Breast epithelium (tissue), 4 donors: ENCODE data around the gene TOR1A. TPM values are rescaled to one million over a fixed set of nuclear protein-coding genes. Genes with fewer than 3 reads are reported as not detected.

Experiments used
- DNase-seq, 2 donors: peaks; one replicate each; pipeline ENCODE4 v3.0.0-alpha.2; 2019; ENCODE audit warnings: low spot score in 2 of 2
- H3K27ac ChIP-seq, 2 donors: fragments of 200-600 bp; sonication (generic) in 1 of 2; one replicate each; pipeline ENCODE4 v1.5.1; 2016 to 2019; ENCODE audit warnings: mild to moderate bottlenecking in 1 of 2
- H3K27me3 ChIP-seq, 2 donors: fragments of 200-600 bp; sonication (generic) in 1 of 2; one replicate each; pipeline versions ENCODE4 v1.5.1 to v1.6.0; 2017 to 2019; ENCODE audit warnings: control low read depth in 1 of 2, mild to moderate bottlenecking in 1 of 2
- H3K36me3 ChIP-seq: fragments of 200-600 bp; one replicate; pipeline ENCODE4 v1.5.1; 2019
- H3K4me1 ChIP-seq, 2 donors: fragments of 200-600 bp; sonication (generic); one replicate each; pipeline ENCODE4 v1.5.1; 2016 to 2019; ENCODE audit warnings: control low read depth in 1 of 2
- H3K4me3 ChIP-seq, 3 donors: fragments of 200-600 bp; sonication (generic); 1 replicate in 2 of 3; 2 replicates in 1 of 3; pipeline ENCODE4 v1.5.1; 2016 to 2019; ENCODE audit warnings: mild to moderate bottlenecking in 3 of 3, moderate library complexity in 2 of 3
- H3K9me3 ChIP-seq, 2 donors: fragments of 200-600 bp; sonication (generic) in 1 of 2; one replicate each; pipeline ENCODE4 v1.5.1; 2016 to 2019; ENCODE audit warnings: control low read depth in 1 of 2
- POLR2A ChIP-seq: fragments of 450-650 bp; IDR thresholded peaks from one replicate; pipeline ENCODE4 v1.6.1; 2016; ENCODE audit warnings: antibody characterized with exemption, mild to moderate bottlenecking, moderate library complexity
- POLR2AphosphoS5 ChIP-seq, 3 donors: sonication (generic); formaldehyde crosslinking; IDR thresholded peaks; one replicate each; pipeline ENCODE4 v1.6.1; 2017; ENCODE audit warnings: antibody characterized with exemption in 3 of 3
- intact Hi-C: fragments of 100-400 bp; cut with DNase I; formaldehyde crosslinking; loops from one replicate; pipeline ENCODE4 v1.15.1; 2023; ENCODE audit warnings: low total_unique reads
- total RNA-seq, 3 donors: library from RNA; depleted of rRNA; stranded (reverse); fragments of >200 nt; gene quantifications; one replicate each; pipeline ENCODE4 v1.1.0, GENCODE V29; 2016
- TF ChIP-seq, protein P1 (sequence below), 3 donors: fragments of 450-650 bp; IDR thresholded peaks; one replicate each; pipeline ENCODE4 v1.5.1; 2016 to 2017; ENCODE audit warnings: antibody characterized with exemption in 3 of 3, mild to moderate bottlenecking in 3 of 3, moderate library complexity in 3 of 3

Gene TOR1A
- total RNA-seq, 3 donors from 2014 or later = 54.4 to 60.7 (median 57.8) TPM

DNA sequence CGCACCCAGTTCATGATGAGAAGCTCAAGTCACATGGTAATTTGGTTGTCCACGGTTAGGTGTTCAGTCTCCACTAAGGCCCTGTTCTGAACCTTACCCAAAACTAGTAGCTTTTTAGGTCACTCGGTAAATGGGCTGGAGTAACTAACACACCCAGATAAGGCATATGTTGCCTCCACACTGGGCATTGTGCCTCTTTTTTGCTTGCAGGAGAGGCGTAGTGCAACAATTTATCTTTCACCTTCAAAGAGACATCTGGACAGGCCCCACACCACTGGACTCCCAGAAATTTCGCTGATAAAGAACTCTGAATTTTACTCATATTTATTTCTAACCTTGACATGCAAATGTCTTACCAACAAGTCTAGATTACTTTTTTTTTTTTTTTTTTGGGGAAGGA is 54.3 kb downstream of the TOR1A start:
- intact Hi-C loops = no loop called here

DNA sequence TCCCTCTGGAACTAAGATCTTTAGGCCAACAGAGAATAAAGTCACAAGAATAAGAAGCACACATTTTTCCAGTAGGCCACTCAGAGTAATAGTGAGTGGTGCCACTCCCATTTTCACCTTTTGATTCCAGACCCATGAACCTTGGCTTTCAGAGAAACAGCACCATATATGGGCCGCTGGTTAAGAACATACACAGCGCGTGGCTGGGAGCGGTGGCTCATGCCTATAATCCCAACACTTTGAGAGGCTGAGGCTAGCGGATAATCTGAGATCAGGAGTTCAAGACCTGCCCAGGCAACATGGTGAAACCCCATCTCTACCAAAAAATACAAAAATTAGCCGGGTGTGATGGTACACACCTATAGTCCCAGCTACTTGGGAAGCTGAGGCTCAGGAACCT is 55.5 kb downstream of the TOR1A start:
- Histone ChIP-seq H3K27ac (no peak overlapping the region), H3K4me3 (no peak overlapping the region), H3K9me3 (no peaks in the 10 kb centered on the region), H3K27me3 (no peaks in the 10 kb centered on the region), H3K4me1 (no peaks in the 10 kb centered on the region), H3K36me3 (no peaks in the 10 kb centered on the region)
- no peak for TF ChIP-seq POLR2A
- TF ChIP-seq, protein P1, sequence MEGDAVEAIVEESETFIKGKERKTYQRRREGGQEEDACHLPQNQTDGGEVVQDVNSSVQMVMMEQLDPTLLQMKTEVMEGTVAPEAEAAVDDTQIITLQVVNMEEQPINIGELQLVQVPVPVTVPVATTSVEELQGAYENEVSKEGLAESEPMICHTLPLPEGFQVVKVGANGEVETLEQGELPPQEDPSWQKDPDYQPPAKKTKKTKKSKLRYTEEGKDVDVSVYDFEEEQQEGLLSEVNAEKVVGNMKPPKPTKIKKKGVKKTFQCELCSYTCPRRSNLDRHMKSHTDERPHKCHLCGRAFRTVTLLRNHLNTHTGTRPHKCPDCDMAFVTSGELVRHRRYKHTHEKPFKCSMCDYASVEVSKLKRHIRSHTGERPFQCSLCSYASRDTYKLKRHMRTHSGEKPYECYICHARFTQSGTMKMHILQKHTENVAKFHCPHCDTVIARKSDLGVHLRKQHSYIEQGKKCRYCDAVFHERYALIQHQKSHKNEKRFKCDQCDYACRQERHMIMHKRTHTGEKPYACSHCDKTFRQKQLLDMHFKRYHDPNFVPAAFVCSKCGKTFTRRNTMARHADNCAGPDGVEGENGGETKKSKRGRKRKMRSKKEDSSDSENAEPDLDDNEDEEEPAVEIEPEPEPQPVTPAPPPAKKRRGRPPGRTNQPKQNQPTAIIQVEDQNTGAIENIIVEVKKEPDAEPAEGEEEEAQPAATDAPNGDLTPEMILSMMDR (IDR thresholded peaks at IDR 0.05) = no peak
- no peak for TF ChIP-seq POLR2AphosphoS5 (IDR thresholded peaks at IDR 0.05)
- intact Hi-C loops = no loop called here
- no peak for DNase-seq

More for the DNA sequence above, 54.3 kb downstream of the TOR1A start:
- Histone ChIP-seq H3K27ac (no peak overlapping the region), H3K9me3 (no peaks in the 10 kb centered on the region), H3K27me3 (no peaks in the 10 kb centered on the region), H3K4me1 (no peaks in the 10 kb centered on the region), H3K36me3 (no peaks in the 10 kb centered on the region), H3K4me3 (no peak overlapping the region)
- TF ChIP-seq POLR2AphosphoS5 (IDR thresholded peaks at IDR 0.05) = no peak
- no peak for DNase-seq

DNA sequence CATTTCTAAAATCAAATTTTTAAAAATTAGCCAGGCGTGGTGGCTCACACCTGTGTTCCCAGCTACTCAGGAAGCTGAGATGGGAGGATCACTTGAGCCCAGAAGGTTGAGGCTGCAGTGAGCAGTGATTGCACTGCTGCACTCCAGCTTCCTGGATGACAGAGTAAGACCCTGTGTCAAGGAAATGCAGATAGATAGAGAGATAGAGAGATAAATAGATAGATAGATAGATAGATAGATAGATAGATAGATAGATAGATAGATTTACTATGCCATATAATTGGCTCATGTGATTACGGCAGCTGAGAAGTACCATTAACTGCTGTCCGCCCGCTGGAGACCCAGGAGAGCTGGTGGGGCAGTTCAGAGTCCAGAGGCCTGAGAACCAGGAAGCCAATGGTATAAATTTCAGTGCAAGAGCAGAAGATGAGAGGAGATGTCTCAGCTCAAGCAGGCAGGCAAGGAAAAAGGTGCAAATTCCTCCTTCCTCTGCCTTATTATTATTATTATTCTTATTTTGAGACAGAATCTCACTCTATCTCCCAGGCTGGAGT is 58.1 kb downstream of the TOR1A start:
- intact Hi-C loops = no loop called here
- Histone ChIP-seq H3K27ac (no peak overlapping the region), H3K4me1 (peaks cover 3 to 5% of the 10 kb centered on the region in 2 donors), H3K27me3 (no peaks in the 10 kb centered on the region), H3K9me3 (no peaks in the 10 kb centered on the region), H3K36me3 (no peaks in the 10 kb centered on the region), H3K4me3 (no peak overlapping the region)
- no peak for DNase-seq
- TF ChIP-seq, protein P1 (IDR thresholded peaks at IDR 0.05) = no peak

DNA sequence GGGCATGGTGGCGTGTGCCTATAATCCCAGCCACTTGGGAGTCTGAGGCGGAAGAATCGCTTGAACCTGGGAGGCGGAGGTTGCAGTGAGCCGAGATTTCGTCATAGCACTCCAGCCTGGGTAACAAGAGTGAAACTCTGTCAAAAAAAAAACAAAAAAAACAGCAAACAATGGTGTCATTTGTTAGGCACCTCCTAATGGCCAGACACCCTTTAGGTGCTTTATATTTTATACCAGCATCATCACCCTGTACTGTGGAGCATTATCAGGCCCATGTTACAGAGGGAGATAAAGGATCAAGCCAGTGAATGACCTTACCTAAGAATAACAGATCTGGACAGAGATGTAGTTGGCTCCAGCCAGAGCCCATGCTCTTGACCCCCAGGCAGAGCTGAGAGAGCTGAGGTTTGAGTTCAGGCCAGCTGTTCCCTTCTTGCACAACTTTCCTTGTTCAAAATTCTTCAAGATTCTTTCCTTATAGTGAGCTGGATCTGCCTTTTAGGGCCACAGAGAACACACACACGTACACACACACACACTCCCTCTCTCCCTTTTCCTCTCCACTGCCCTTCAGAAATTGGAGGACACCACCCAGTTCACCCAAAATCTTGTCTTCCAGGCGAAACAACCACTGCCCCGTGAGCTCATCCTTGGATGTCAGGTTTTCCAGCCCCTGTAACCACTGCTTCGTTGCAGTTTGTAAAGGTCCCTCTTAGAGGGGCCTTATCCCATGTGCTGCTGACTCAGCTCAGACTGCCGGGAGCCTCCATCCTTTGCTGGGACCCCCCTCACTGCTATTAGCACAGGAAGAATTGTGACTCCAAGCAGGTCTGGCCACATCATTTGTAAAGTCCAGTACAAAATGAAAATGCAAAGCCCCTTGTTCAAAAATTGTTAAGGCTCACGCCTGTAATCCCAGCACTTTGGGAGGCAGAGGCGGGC is 60.7 kb downstream of the TOR1A start:
- no peaks in the 10 kb centered on the region for H3K9me3 ChIP-seq
- H3K36me3 ChIP-seq = no peaks in the 10 kb centered on the region
- peak in 1 of 2 donors; percentile 78 for DNase-seq
- TF ChIP-seq, protein P1 (IDR thresholded peaks at IDR 0.05) = no peak
- peak in 1 of 3 donors; percentile 34 for TF ChIP-seq POLR2AphosphoS5 (IDR thresholded peaks at IDR 0.05)
- H3K4me1 ChIP-seq = peaks cover 3 to 5% of the 10 kb centered on the region in 2 donors
- no peaks in the 10 kb centered on the region for H3K27me3 ChIP-seq
- peak overlapping the region; percentile 87 to 91 for H3K27ac ChIP-seq
- intact Hi-C loops = no loop called here
- peak overlapping the region in 1 of 3 donors; percentile 19 for H3K4me3 ChIP-seq

Other genes with a start within 250 kb of the TOR1A start
- gene C9orf50, start 203.0 kb downstream of the TOR1A start, total RNA-seq = under 1 TPM in 1 of 3 donors, not detected in 2; 0.48 TPM
- 10 to 100 TPM; 17.8 to 31.1 (median 27.4) TPM for gene NTMT1, start 198.0 kb downstream of the TOR1A start, total RNA-seq
- gene ASB6, start 182.0 kb downstream of the TOR1A start, total RNA-seq = 10 to 100 TPM; 11.2 to 24.4 (median 21.6) TPM
- 10 to 100 TPM in 1 of 3 donors, 1 to 10 TPM in 2; 4.4 to 35.1 (median 9.9) TPM for gene PRRX2, start 158.5 kb downstream of the TOR1A start, total RNA-seq
- 10 to 100 TPM; 21.8 to 36.7 (median 25.3) TPM for gene PTGES, start 71.1 kb downstream of the TOR1A start, total RNA-seq
- 10 to 100 TPM; 22.6 to 26.7 (median 23.9) TPM for gene TOR1B, start 21.0 kb downstream of the TOR1A start, total RNA-seq
- gene C9orf78, start 11.1 kb upstream of the TOR1A start, total RNA-seq = 100 to 1,000 TPM in 1 of 3 donors, 10 to 100 TPM in 2; 56.7 to 189 (median 57.8) TPM
- gene USP20, start 11.3 kb upstream of the TOR1A start, total RNA-seq = 10 to 100 TPM; 15.0 to 30.9 (median 22.3) TPM
- 10 to 100 TPM; 31.3 to 49.8 (median 41.9) TPM for gene FNBP1, start 219.1 kb upstream of the TOR1A start, total RNA-seq
- gene GPR107, start 229.8 kb upstream of the TOR1A start, total RNA-seq = 10 to 100 TPM; 22.5 to 26.9 (median 25.6) TPM